Measurements from ENCODE around the gene PPP4R4. TPM values are rescaled to one million over a fixed set of nuclear protein-coding genes. Genes with fewer than 3 reads are reported as not detected.

The PPP4R4 gene
- total RNA-seq, 2 donors from 2014 or later: 4.6 to 8.4 TPM

GRCh38 chr14:94176808-94177207, 2.7 kb downstream of the PPP4R4 start:
- no peaks in the 10 kb centered on the region for H3K9me3 ChIP-seq (ENCODE audit: control insufficient read depth, low read length)
- Mint-ChIP-seq H3K36me3 (ENCODE audit: low read depth) (no peaks in the 10 kb centered on the region), H3K27me3 (ENCODE audit: insufficient read depth) (peaks cover 43% of the 10 kb centered on the region), H3K27ac (no peak overlapping the region), H3K9me3 (no peaks in the 10 kb centered on the region), H3K4me1 (peaks cover 6% of the 10 kb centered on the region), H3K4me3 (no peak overlapping the region)
- no peak overlapping the region for H3K27ac ChIP-seq (ENCODE audit: low read depth, low read length)
- H3K9ac ChIP-seq (ENCODE audit: extremely low read depth, low read length, poor library complexity, severe bottlenecking): no peak overlapping the region
- DNase-seq: no peak
- TF ChIP-seq CTCF (conservative IDR thresholded peaks at IDR 0.05): no peak
- H3K27me3 ChIP-seq (ENCODE audit: control insufficient read depth, insufficient read depth, low read length, poor library complexity, severe bottlenecking): peaks cover 46% of the 10 kb centered on the region
- no peaks in the 10 kb centered on the region for H3K36me3 ChIP-seq (ENCODE audit: control insufficient read depth, insufficient read depth, low read length)
- H3K4me3 ChIP-seq (ENCODE audit: low read length): no peak overlapping the region
- WGBS, 2 experiments (ENCODE audit: insufficient coverage in 1 of 2, insufficient read length in 1 of 2): 91 to 100% methylated on average over 3 of the region's 3 CpGs
- no peaks in the 10 kb centered on the region for H3K4me1 ChIP-seq (ENCODE audit: control insufficient read depth, insufficient read depth, low read length)

GRCh38 chr14:94177806-94178205, 3.7 kb downstream of the PPP4R4 start:
- peaks cover 36% of the 10 kb centered on the region for H3K27me3 ChIP-seq (ENCODE audit: control insufficient read depth, insufficient read depth, low read length, poor library complexity, severe bottlenecking)
- peaks cover 33% of the 10 kb centered on the region for H3K27me3 Mint-ChIP-seq (ENCODE audit: insufficient read depth)

GRCh38 chr14:94179244-94179643, 5.1 kb downstream of the PPP4R4 start:
- Histone ChIP-seq H3K27me3 (ENCODE audit: control insufficient read depth, insufficient read depth, low read length, poor library complexity, severe bottlenecking) (peaks cover 32% of the 10 kb centered on the region), H3K27ac (ENCODE audit: low read depth, low read length) (no peak overlapping the region), H3K4me1 (ENCODE audit: control insufficient read depth, insufficient read depth, low read length) (no peaks in the 10 kb centered on the region), H3K9me3 (ENCODE audit: control insufficient read depth, low read length) (no peaks in the 10 kb centered on the region), H3K4me3 (ENCODE audit: low read length) (no peak overlapping the region), H3K36me3 (ENCODE audit: control insufficient read depth, insufficient read depth, low read length) (no peaks in the 10 kb centered on the region), H3K9ac (ENCODE audit: extremely low read depth, low read length, poor library complexity, severe bottlenecking) (no peak overlapping the region)
- no peak for TF ChIP-seq CTCF (conservative IDR thresholded peaks at IDR 0.05)
- Mint-ChIP-seq H3K9me3 (no peaks in the 10 kb centered on the region), H3K4me1 (peaks cover 4% of the 10 kb centered on the region), H3K27me3 (ENCODE audit: insufficient read depth) (peaks cover 26% of the 10 kb centered on the region), H3K4me3 (no peak overlapping the region), H3K36me3 (ENCODE audit: low read depth) (no peaks in the 10 kb centered on the region), H3K27ac (no peak overlapping the region)
- WGBS, 2 experiments (ENCODE audit: insufficient coverage in 1 of 2, insufficient read length in 1 of 2): 91 to 100% methylated on average over 1 to 2 of the region's 2 CpGs
- DNase-seq: no peak

More at GRCh38 chr14:94177806-94178205, 3.7 kb downstream of the PPP4R4 start:
- peaks cover 6% of the 10 kb centered on the region for H3K4me1 Mint-ChIP-seq
- no peak for DNase-seq
- H3K9me3 Mint-ChIP-seq: no peaks in the 10 kb centered on the region
- 53 to 80% methylated on average over 1 of the region's 1 CpG for WGBS, 2 experiments (ENCODE audit: insufficient coverage in 1 of 2, insufficient read length in 1 of 2)
- TF ChIP-seq CTCF (conservative IDR thresholded peaks at IDR 0.05): peak; percentile 39
- H3K4me3 Mint-ChIP-seq: no peak overlapping the region
- no peak overlapping the region for H3K27ac Mint-ChIP-seq
- Histone ChIP-seq H3K27ac (ENCODE audit: low read depth, low read length) (no peak overlapping the region), H3K4me3 (ENCODE audit: low read length) (no peak overlapping the region), H3K36me3 (ENCODE audit: control insufficient read depth, insufficient read depth, low read length) (no peaks in the 10 kb centered on the region), H3K4me1 (ENCODE audit: control insufficient read depth, insufficient read depth, low read length) (no peaks in the 10 kb centered on the region), H3K9ac (ENCODE audit: extremely low read depth, low read length, poor library complexity, severe bottlenecking) (no peak overlapping the region), H3K9me3 (ENCODE audit: control insufficient read depth, low read length) (no peaks in the 10 kb centered on the region)
- no peaks in the 10 kb centered on the region for H3K36me3 Mint-ChIP-seq (ENCODE audit: low read depth)

Measured in endodermal cell (in vitro differentiated cells).